HEK293 (cell line): Measurements from ENCODE around the gene TTC23.

Experiments
- CTCF ChIA-PET: fragments of 350-600 bp; formaldehyde crosslinking; extraction: SDS; loops from one replicate; lab custom pipeline; 2021; ENCODE audit warnings: antibody characterized with exemption; lab: Yijun Ruan, JAX
- POLR2A ChIA-PET: fragments of 300-600 bp; formaldehyde crosslinking; extraction: SDS; loops from one replicate; lab custom pipeline; 2020; ENCODE audit warnings: antibody characterized with exemption, inconsistent platforms; lab: Yijun Ruan, JAX
- H3K27ac ChIP-seq: fragments of 200-500 bp; sonication (Bioruptor generic); 2 replicates; pipeline ENCODE4 v1.5.1; 2014; ENCODE audit warnings: low read depth, low read length, control low read depth, inconsistent platforms; ENCODE audit errors: extremely low read depth
- H3K36me3 ChIP-seq, 2 experiments: fragments of 200-500 bp in 1 of 2; sonication (Bioruptor generic) in 1 of 2; 1 replicate in 1 of 2; 2 replicates in 1 of 2; pipeline ENCODE4 v1.5.1; 2014 to 2017; ENCODE audit warnings: inconsistent platforms in 2 of 2, low read length in 2 of 2; ENCODE audit not compliant: control insufficient read depth in 2 of 2, insufficient read depth in 1 of 2
- H3K4me1 ChIP-seq: fragments of 200-500 bp; sonication (Bioruptor generic); 2 replicates; pipeline ENCODE4 v1.5.1; 2014; ENCODE audit warnings: mild to moderate bottlenecking, low read length, inconsistent platforms; ENCODE audit not compliant: control insufficient read depth, insufficient read depth
- H3K4me3 ChIP-seq: 2 replicates; pipeline ENCODE4 v1.5.1; 2011; ENCODE audit warnings: low read depth, mild to moderate bottlenecking, control low read depth, low read length, moderate library complexity
- H3K9me3 ChIP-seq: fragments of 200-500 bp; sonication (Bioruptor generic); 2 replicates; pipeline ENCODE4 v1.5.1; 2014; ENCODE audit warnings: low read depth, low read length, inconsistent platforms; ENCODE audit not compliant: control insufficient read depth, insufficient read depth
- AEBP2 ChIP-seq: fragments of 450-650 bp; formaldehyde crosslinking; IDR thresholded peaks from 2 replicates; pipeline ENCODE4 v1.5.1; 2016; ENCODE audit warnings: missing biosample characterization, missing genetic modification characterization, borderline replicate concordance
- HOXA7 ChIP-seq: sonication (generic); formaldehyde crosslinking; IDR thresholded peaks from 2 replicates; pipeline ENCODE4 v1.8.1; 2022; ENCODE audit warnings: missing genetic modification reagents, borderline replicate concordance
- KLF7 ChIP-seq: fragments of 450-650 bp; formaldehyde crosslinking; IDR thresholded peaks from 2 replicates; pipeline ENCODE4 v1.5.1; 2016; ENCODE audit warnings: missing biosample characterization, missing genetic modification characterization, borderline replicate concordance
- REST ChIP-seq: fragments of 450-650 bp; formaldehyde crosslinking; IDR thresholded peaks from 2 replicates; pipeline ENCODE4 v1.5.1; 2016; ENCODE audit warnings: missing biosample characterization, missing genetic modification characterization
- ZBTB1 ChIP-seq: fragments of 450-650 bp; formaldehyde crosslinking; IDR thresholded peaks from 2 replicates; pipeline ENCODE4 v1.5.1; 2016; ENCODE audit warnings: missing biosample characterization, missing genetic modification characterization
- ZFP69B ChIP-seq: fragments of 450-650 bp; formaldehyde crosslinking; IDR thresholded peaks from 2 replicates; pipeline ENCODE4 v1.5.1; 2016; ENCODE audit warnings: missing biosample characterization, missing genetic modification characterization
- ZNF157 ChIP-seq: fragments of 450-650 bp; formaldehyde crosslinking; IDR thresholded peaks from 2 replicates; pipeline ENCODE4 v1.5.1; 2016; ENCODE audit warnings: missing biosample characterization, missing genetic modification characterization
- ZNF184 ChIP-seq: fragments of 450-650 bp; IDR thresholded peaks from 2 replicates; pipeline ENCODE4 v1.5.1; 2018; ENCODE audit warnings: missing biosample characterization, mild to moderate bottlenecking, missing genetic modification characterization
- ZNF214 ChIP-seq: fragments of 450-650 bp; formaldehyde crosslinking; IDR thresholded peaks from 2 replicates; pipeline ENCODE4 v1.5.1; 2017; ENCODE audit warnings: missing biosample characterization, mild to moderate bottlenecking, missing genetic modification characterization, borderline replicate concordance
- ZNF248 ChIP-seq: fragments of 450-650 bp; formaldehyde crosslinking; IDR thresholded peaks from 2 replicates; pipeline ENCODE4 v1.5.1; 2017; ENCODE audit warnings: missing biosample characterization, missing genetic modification characterization
- ZNF274 ChIP-seq, 2 experiments: fragments of 200-500 bp in 1 of 2; fragments of 450-650 bp in 1 of 2; sonication (Bioruptor generic) in 1 of 2; formaldehyde crosslinking in 1 of 2; IDR thresholded peaks; 2 replicates each; pipeline versions ENCODE4 v1.5.1 to v1.6.1; 2014 to 2016; ENCODE audit warnings: borderline replicate concordance in 1 of 2, inconsistent platforms in 1 of 2, low read length in 1 of 2, missing biosample characterization in 1 of 2, missing genetic modification characterization in 1 of 2
- ZNF426 ChIP-seq: fragments of 450-650 bp; formaldehyde crosslinking; IDR thresholded peaks from 2 replicates; pipeline ENCODE4 v1.5.1; 2017; ENCODE audit warnings: missing biosample characterization, missing genetic modification characterization, mild to moderate bottlenecking, inconsistent platforms, moderate library complexity
- ZNF48 ChIP-seq: fragments of 450-650 bp; formaldehyde crosslinking; IDR thresholded peaks from 2 replicates; pipeline ENCODE4 v1.5.1; 2016; ENCODE audit warnings: missing biosample characterization, missing genetic modification characterization
- ZNF544 ChIP-seq: fragments of 450-650 bp; formaldehyde crosslinking; IDR thresholded peaks from 2 replicates; pipeline ENCODE4 v1.5.0; 2017; ENCODE audit warnings: missing biosample characterization, missing genetic modification characterization
- ZNF621 ChIP-seq: fragments of 450-650 bp; formaldehyde crosslinking; IDR thresholded peaks from 2 replicates; pipeline ENCODE4 v1.5.1; 2017; ENCODE audit warnings: missing biosample characterization, missing genetic modification characterization
- ZNF623 ChIP-seq: fragments of 450-650 bp; formaldehyde crosslinking; IDR thresholded peaks from 2 replicates; pipeline ENCODE4 v1.5.1; 2016; ENCODE audit warnings: missing biosample characterization, missing genetic modification characterization
- ZNF624 ChIP-seq: fragments of 450-650 bp; formaldehyde crosslinking; IDR thresholded peaks from 2 replicates; pipeline ENCODE4 v1.5.1; 2017; ENCODE audit warnings: missing biosample characterization, missing genetic modification characterization
- ZNF639 ChIP-seq: fragments of 450-650 bp; formaldehyde crosslinking; IDR thresholded peaks from 2 replicates; pipeline ENCODE4 v1.5.1; 2016; ENCODE audit warnings: missing biosample characterization, missing genetic modification characterization
- ZNF664 ChIP-seq: fragments of 450-650 bp; formaldehyde crosslinking; IDR thresholded peaks from 2 replicates; pipeline ENCODE4 v1.5.1; 2016; ENCODE audit warnings: missing biosample characterization, missing genetic modification characterization
- ZNF843 ChIP-seq: fragments of 450-650 bp; formaldehyde crosslinking; IDR thresholded peaks from 2 replicates; pipeline ENCODE4 v1.5.1; 2016; ENCODE audit warnings: missing biosample characterization, missing genetic modification characterization
- TF ChIP-seq, protein P1 (sequence below): sonication (generic); formaldehyde crosslinking; IDR thresholded peaks from 2 replicates; pipeline ENCODE4 v1.8.1; 2022; ENCODE audit warnings: mild to moderate bottlenecking, moderate library complexity, missing genetic modification reagents
- TF ChIP-seq, protein P2 (sequence below): fragments of 450-650 bp; formaldehyde crosslinking; IDR thresholded peaks from 2 replicates; pipeline ENCODE4; 2016; ENCODE audit warnings: missing biosample characterization, missing genetic modification characterization

TTC23 gene

GRCh38 chr15:99163271-99164062, 85.9 kb downstream of the TTC23 start:
- TF ChIP-seq HOXA7 (CRISPR knock-in tag), result no peak
- no peak for TF ChIP-seq ZNF624 (tag by site-specific recombination)
- TF ChIP-seq, protein P1, sequence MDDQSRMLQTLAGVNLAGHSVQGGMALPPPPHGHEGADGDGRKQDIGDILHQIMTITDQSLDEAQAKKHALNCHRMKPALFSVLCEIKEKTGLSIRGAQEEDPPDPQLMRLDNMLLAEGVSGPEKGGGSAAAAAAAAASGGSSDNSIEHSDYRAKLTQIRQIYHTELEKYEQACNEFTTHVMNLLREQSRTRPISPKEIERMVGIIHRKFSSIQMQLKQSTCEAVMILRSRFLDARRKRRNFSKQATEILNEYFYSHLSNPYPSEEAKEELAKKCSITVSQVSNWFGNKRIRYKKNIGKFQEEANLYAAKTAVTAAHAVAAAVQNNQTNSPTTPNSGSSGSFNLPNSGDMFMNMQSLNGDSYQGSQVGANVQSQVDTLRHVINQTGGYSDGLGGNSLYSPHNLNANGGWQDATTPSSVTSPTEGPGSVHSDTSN (CRISPR knock-in tag), result no peak
- TF ChIP-seq ZNF623 (tag by site-specific recombination), result no peak
- TF ChIP-seq ZNF426, result no peak
- no peak for TF ChIP-seq ZNF48 (tag by site-specific recombination)
- no peak for TF ChIP-seq KLF7 (tag by site-specific recombination)
- no peak for TF ChIP-seq ZNF214 (tag by site-specific recombination)
- no peak for TF ChIP-seq ZNF184 (tag by site-specific recombination)
- no peak for TF ChIP-seq ZNF544
- no peak for TF ChIP-seq ZFP69B
- TF ChIP-seq REST, result no peak
- no peak for TF ChIP-seq ZNF664
- TF ChIP-seq ZNF843, result no peak
- ChIA-PET POLR2A (interaction anchor here (1.4 kb wide), 1 partner anchor 58 kb away, joined by 3 read pairs; no protein-coding TSS in a partner anchor), CTCF (interaction anchor here (0.7 kb wide), 1 partner anchor 48 kb away, joined by 3 read pairs; no protein-coding TSS in a partner anchor)
- no peak overlapping the region for H3K4me3 ChIP-seq
- no peaks in the 10 kb centered on the region for H3K4me1 ChIP-seq
- peaks cover 10 to 30% of the 10 kb centered on the region in 2 experiments; a peak in 2 of 3 replicates for H3K36me3 ChIP-seq
- H3K27ac ChIP-seq, result no peak overlapping the region
- H3K9me3 ChIP-seq, result no peaks in the 10 kb centered on the region

GRCh38 chr15:99158626-99159412, 90.6 kb downstream of the TTC23 start:
- ChIA-PET CTCF (interaction anchor here (0.6 to 1.2 kb wide), 2 partner anchors 54 to 165 kb away, joined by 3 read pairs; no protein-coding TSS in a partner anchor), POLR2A (no interaction called here)
- Histone ChIP-seq H3K27ac (no peak overlapping the region), H3K36me3 (peaks cover 10 to 19% of the 10 kb centered on the region in 2 experiments), H3K4me1 (peaks cover 8% of the 10 kb centered on the region), H3K9me3 (no peaks in the 10 kb centered on the region), H3K4me3 (no peak overlapping the region)
- TF ChIP-seq ZNF157, result no peak
- TF ChIP-seq AEBP2 (tag by site-specific recombination), result no peak
- TF ChIP-seq ZNF639 (tag by site-specific recombination), result no peak
- TF ChIP-seq, protein P1 (CRISPR knock-in tag), result no peak
- no peak for TF ChIP-seq ZNF621 (tag by site-specific recombination)
- TF ChIP-seq, protein P2, sequence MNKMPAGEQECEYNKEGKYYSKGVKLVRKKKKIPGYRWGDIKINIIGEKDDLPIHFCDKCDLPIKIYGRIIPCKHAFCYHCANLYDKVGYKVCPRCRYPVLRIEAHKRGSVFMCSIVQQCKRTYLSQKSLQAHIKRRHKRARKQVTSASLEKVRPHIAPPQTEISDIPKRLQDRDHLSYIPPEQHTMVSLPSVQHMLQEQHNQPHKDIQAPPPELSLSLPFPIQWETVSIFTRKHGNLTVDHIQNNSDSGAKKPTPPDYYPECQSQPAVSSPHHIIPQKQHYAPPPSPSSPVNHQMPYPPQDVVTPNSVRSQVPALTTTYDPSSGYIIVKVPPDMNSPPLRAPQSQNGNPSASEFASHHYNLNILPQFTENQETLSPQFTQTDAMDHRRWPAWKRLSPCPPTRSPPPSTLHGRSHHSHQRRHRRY (tag by site-specific recombination), result no peak
- no peak for TF ChIP-seq ZBTB1
- TF ChIP-seq ZNF248, result no peak
- no peak for TF ChIP-seq ZNF274 (IDR thresholded peaks at IDR 0.05; ENCODE audit: low read length)
- no peak for TF ChIP-seq ZNF274 (tag by site-specific recombination; IDR thresholded peaks at IDR 0.05; ENCODE audit: borderline replicate concordance)
